Activated naive CD8-positive, alpha-beta T cell (primary cell): ENCODE results near the gene DLST.

Experiments
- H3K27ac Mint-ChIP-seq: one replicate; pipeline ENCODE4 v1.8.0; 2021; ENCODE audit warnings: mixed read lengths
- H3K27me3 Mint-ChIP-seq: one replicate; pipeline ENCODE4 v1.8.0; 2021; ENCODE audit warnings: mixed read lengths
- H3K36me3 Mint-ChIP-seq: one replicate; pipeline ENCODE4 v1.8.0; 2021; ENCODE audit warnings: mixed read lengths
- H3K4me1 Mint-ChIP-seq: one replicate; pipeline ENCODE4 v1.8.0; 2021; ENCODE audit warnings: low read depth, mixed read lengths
- H3K4me3 Mint-ChIP-seq: one replicate; pipeline ENCODE4 v1.8.0; 2021; ENCODE audit warnings: mild to moderate bottlenecking, mixed read lengths
- H3K9me3 Mint-ChIP-seq: one replicate; pipeline ENCODE4 v1.8.0; 2021; ENCODE audit warnings: low read depth, mixed read lengths

The DLST gene

GRCh38 chr14:74898694-74899093 is 17.0 kb downstream of the DLST start:
- Mint-ChIP-seq H3K36me3 (peaks cover 11% of the 10 kb centered on the region), H3K4me1 (peaks cover 2% of the 10 kb centered on the region), H3K9me3 (no peaks in the 10 kb centered on the region), H3K27ac (peak overlapping the region; percentile 34), H3K27me3 (no peaks in the 10 kb centered on the region), H3K4me3 (no peak overlapping the region)

GRCh38 chr14:74902941-74903705 is 21.4 kb downstream of the DLST start:
- Mint-ChIP-seq H3K9me3 (no peaks in the 10 kb centered on the region), H3K36me3 (peaks cover 6% of the 10 kb centered on the region), H3K4me1 (peaks cover 6% of the 10 kb centered on the region), H3K4me3 (no peak overlapping the region), H3K27ac (peak overlapping the region; percentile 12), H3K27me3 (no peaks in the 10 kb centered on the region)

- Mint-ChIP-seq H3K9me3 (no peaks in the 10 kb centered on the region), H3K4me3 (no peak overlapping the region), H3K4me1 (peaks cover 6% of the 10 kb centered on the region), H3K27me3 (no peaks in the 10 kb centered on the region), H3K36me3 (no peaks in the 10 kb centered on the region), H3K27ac (peak overlapping the region; percentile 47)
These were observed 23.2 kb downstream of the DLST start for GRCh38 chr14:74904635-74905503.

- no peaks in the 10 kb centered on the region for H3K27me3 Mint-ChIP-seq
- peak overlapping the region; percentile 72 for H3K27ac Mint-ChIP-seq
- peaks cover 6% of the 10 kb centered on the region for H3K4me1 Mint-ChIP-seq
These were observed 24.0 kb downstream of the DLST start for GRCh38 chr14:74905595-74906142.

GRCh38 chr14:74906925-74907521 is 25.3 kb downstream of the DLST start:
- Mint-ChIP-seq H3K4me3 (no peak overlapping the region), H3K4me1 (peaks cover 6% of the 10 kb centered on the region), H3K27me3 (no peaks in the 10 kb centered on the region)

More at GRCh38 chr14:74905595-74906142, 24.0 kb downstream of the DLST start:
- Mint-ChIP-seq H3K9me3 (no peaks in the 10 kb centered on the region), H3K4me3 (no peak overlapping the region), H3K36me3 (no peaks in the 10 kb centered on the region)

GRCh38 chr14:74907744-74908143 is 26.0 kb downstream of the DLST start:
- Mint-ChIP-seq H3K27me3 (no peaks in the 10 kb centered on the region), H3K9me3 (no peaks in the 10 kb centered on the region), H3K36me3 (no peaks in the 10 kb centered on the region), H3K4me3 (no peak overlapping the region), H3K4me1 (peaks cover 6% of the 10 kb centered on the region), H3K27ac (no peak overlapping the region)

More at GRCh38 chr14:74906925-74907521, 25.3 kb downstream of the DLST start:
- Mint-ChIP-seq H3K36me3 (no peaks in the 10 kb centered on the region), H3K27ac (no peak overlapping the region), H3K9me3 (no peaks in the 10 kb centered on the region)

GRCh38 chr14:74908861-74909341 is 27.2 kb downstream of the DLST start:
- Mint-ChIP-seq H3K27ac (no peak overlapping the region), H3K36me3 (no peaks in the 10 kb centered on the region), H3K27me3 (no peaks in the 10 kb centered on the region), H3K4me3 (no peak overlapping the region), H3K4me1 (peaks cover 6% of the 10 kb centered on the region), H3K9me3 (no peaks in the 10 kb centered on the region)

GRCh38 chr14:74909501-74909900 is 27.8 kb downstream of the DLST start:
- Mint-ChIP-seq H3K4me1 (peaks cover 6% of the 10 kb centered on the region), H3K27me3 (no peaks in the 10 kb centered on the region), H3K9me3 (no peaks in the 10 kb centered on the region), H3K4me3 (no peak overlapping the region), H3K27ac (no peak overlapping the region), H3K36me3 (no peaks in the 10 kb centered on the region)

- H3K27ac Mint-ChIP-seq, result no peak overlapping the region
These were observed 28.2 kb downstream of the DLST start for GRCh38 chr14:74909911-74910310.

DNA sequence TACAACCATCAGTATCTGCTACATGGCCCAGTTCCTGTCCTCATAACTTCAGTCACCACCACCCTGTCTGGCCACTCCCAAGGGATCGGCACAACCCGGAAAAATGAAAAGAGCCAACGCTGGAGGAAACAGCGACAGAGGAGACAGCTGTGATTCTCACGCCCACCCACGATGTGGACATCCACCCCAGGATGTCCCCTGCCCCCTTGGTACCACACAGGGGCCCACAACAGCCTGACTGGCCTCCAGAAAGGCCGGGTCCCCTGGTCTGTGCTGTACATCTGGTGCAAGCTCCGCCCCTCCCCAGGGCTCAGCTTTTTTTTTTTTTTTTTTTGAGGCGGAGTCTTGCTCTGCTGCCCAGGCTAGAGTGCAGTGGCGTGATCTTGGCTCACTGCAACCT is 28.8 kb downstream of the DLST start:
- no peaks in the 10 kb centered on the region for H3K9me3 Mint-ChIP-seq
- no peak overlapping the region for H3K4me3 Mint-ChIP-seq
- no peak overlapping the region for H3K27ac Mint-ChIP-seq
- H3K36me3 Mint-ChIP-seq, result no peaks in the 10 kb centered on the region
- H3K4me1 Mint-ChIP-seq, result peaks cover 6% of the 10 kb centered on the region
- H3K27me3 Mint-ChIP-seq, result no peaks in the 10 kb centered on the region

More at GRCh38 chr14:74909911-74910310, 28.2 kb downstream of the DLST start:
- no peaks in the 10 kb centered on the region for H3K27me3 Mint-ChIP-seq
- peaks cover 6% of the 10 kb centered on the region for H3K4me1 Mint-ChIP-seq
- no peaks in the 10 kb centered on the region for H3K9me3 Mint-ChIP-seq
- no peaks in the 10 kb centered on the region for H3K36me3 Mint-ChIP-seq
- no peak overlapping the region for H3K4me3 Mint-ChIP-seq

DNA sequence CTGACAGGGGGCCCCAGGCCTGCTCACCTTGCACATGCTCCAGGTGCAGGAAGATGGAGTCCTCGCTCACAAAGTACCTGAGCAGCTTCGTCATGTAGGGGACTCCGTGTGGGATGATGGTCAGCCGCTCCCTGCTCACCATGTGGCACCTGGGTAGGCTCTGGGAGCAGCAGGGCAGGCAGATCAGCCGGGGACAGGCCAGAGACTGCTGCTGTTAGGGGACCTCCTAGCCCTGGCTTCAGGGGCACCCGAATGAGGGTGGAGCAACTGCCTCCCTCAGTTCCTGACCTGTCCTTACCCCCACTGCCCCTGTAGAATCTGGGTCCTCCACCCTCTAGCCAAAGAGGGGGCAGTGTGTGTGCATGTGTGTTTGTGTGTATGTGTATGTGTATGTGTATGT is 29.5 kb downstream of the DLST start:
- Mint-ChIP-seq H3K4me1 (peaks cover 4% of the 10 kb centered on the region), H3K27me3 (no peaks in the 10 kb centered on the region), H3K9me3 (no peaks in the 10 kb centered on the region), H3K27ac (no peak overlapping the region), H3K4me3 (no peak overlapping the region), H3K36me3 (no peaks in the 10 kb centered on the region)

- H3K4me1 Mint-ChIP-seq, result peaks cover 4% of the 10 kb centered on the region
- H3K27me3 Mint-ChIP-seq, result no peaks in the 10 kb centered on the region
- no peak overlapping the region for H3K27ac Mint-ChIP-seq
- no peaks in the 10 kb centered on the region for H3K36me3 Mint-ChIP-seq
- no peaks in the 10 kb centered on the region for H3K9me3 Mint-ChIP-seq
- no peak overlapping the region for H3K4me3 Mint-ChIP-seq
These were observed 30.0 kb downstream of the DLST start for GRCh38 chr14:74911704-74912103.

DNA sequence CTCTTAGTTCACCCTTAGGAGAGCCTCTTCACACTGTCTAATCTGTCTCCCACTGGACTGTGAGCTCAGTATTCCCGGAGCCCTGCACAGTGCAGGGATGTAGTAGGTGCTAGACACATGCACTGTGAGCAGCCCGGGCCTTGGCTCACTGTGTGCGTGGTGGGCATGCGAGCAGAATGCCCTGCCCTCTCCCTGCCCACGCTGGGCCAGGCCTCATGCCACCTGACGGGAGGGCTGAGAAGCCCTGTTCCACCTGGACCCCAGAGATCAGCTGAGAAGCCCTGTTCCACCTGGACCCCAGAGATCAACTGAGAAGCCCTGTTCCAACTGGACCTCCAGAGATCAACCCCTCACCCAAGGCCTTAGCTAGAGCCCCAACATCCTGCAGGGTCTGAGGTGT is 30.4 kb downstream of the DLST start:
- H3K36me3 Mint-ChIP-seq, result no peaks in the 10 kb centered on the region
- H3K27ac Mint-ChIP-seq, result no peak overlapping the region
- H3K4me1 Mint-ChIP-seq, result peaks cover 3% of the 10 kb centered on the region
- no peak overlapping the region for H3K4me3 Mint-ChIP-seq
- no peaks in the 10 kb centered on the region for H3K9me3 Mint-ChIP-seq
- no peaks in the 10 kb centered on the region for H3K27me3 Mint-ChIP-seq

GRCh38 chr14:74912801-74913200 is 31.1 kb downstream of the DLST start:
- Mint-ChIP-seq H3K4me3 (no peak overlapping the region), H3K27me3 (no peaks in the 10 kb centered on the region), H3K36me3 (no peaks in the 10 kb centered on the region), H3K27ac (no peak overlapping the region), H3K4me1 (no peaks in the 10 kb centered on the region), H3K9me3 (no peaks in the 10 kb centered on the region)
